Endodermal cell (in vitro differentiated cells): ENCODE data around the gene DNAH2. TPM values are rescaled to one million over a fixed set of nuclear protein-coding genes. Genes with fewer than 3 reads are reported as not detected.

ENCODE experiments used
- DNase-seq: peaks from one replicate; pipeline ENCODE4 v3.0.0-alpha.2; 2017
- H3K27ac ChIP-seq: 2 replicates; pipeline ENCODE4 v1.5.1; 2013; ENCODE audit warnings: mild to moderate bottlenecking, low read depth, low read length, moderate library complexity
- H3K27me3 ChIP-seq: 2 replicates; pipeline ENCODE4 v1.6.1; 2013; ENCODE audit warnings: mild to moderate bottlenecking, low read length, moderate library complexity; ENCODE audit not compliant: insufficient read depth, control insufficient read depth, poor library complexity, severe bottlenecking
- H3K36me3 ChIP-seq: 2 replicates; pipeline ENCODE4 v1.7.0; 2013; ENCODE audit warnings: mild to moderate bottlenecking, low read length, moderate library complexity; ENCODE audit not compliant: control insufficient read depth, insufficient read depth
- H3K4me1 ChIP-seq: one replicate; pipeline ENCODE4 v1.7.0; 2013; ENCODE audit warnings: low read length; ENCODE audit not compliant: control insufficient read depth, insufficient read depth
- H3K4me3 ChIP-seq: 2 replicates; pipeline ENCODE4 v1.5.1; 2013; ENCODE audit warnings: mild to moderate bottlenecking, low read length, moderate library complexity
- H3K9ac ChIP-seq: 2 replicates; pipeline ENCODE4 v1.6.1; 2013; ENCODE audit warnings: mild to moderate bottlenecking, low read length, moderate library complexity; ENCODE audit not compliant: poor library complexity, severe bottlenecking; ENCODE audit errors: extremely low read depth
- H3K9me3 ChIP-seq: 2 replicates; pipeline ENCODE4 v1.6.1; 2013; ENCODE audit warnings: mild to moderate bottlenecking, low read length, moderate library complexity; ENCODE audit not compliant: control insufficient read depth
- H3K27ac Mint-ChIP-seq: 2 replicates; pipeline ENCODE4 v1.8.0; 2020; ENCODE audit warnings: mixed read lengths
- H3K27me3 Mint-ChIP-seq: 2 replicates; pipeline ENCODE4 v1.8.0; 2021; ENCODE audit warnings: mild to moderate bottlenecking, mixed read lengths; ENCODE audit not compliant: insufficient read depth
- H3K36me3 Mint-ChIP-seq: 2 replicates; pipeline ENCODE4 v1.8.0; 2020; ENCODE audit warnings: low read depth, mixed read lengths
- H3K4me1 Mint-ChIP-seq: 2 replicates; pipeline ENCODE4 v1.8.0; 2020; ENCODE audit warnings: mixed read lengths
- H3K4me3 Mint-ChIP-seq: 2 replicates; pipeline ENCODE4 v1.8.0; 2020; ENCODE audit warnings: mild to moderate bottlenecking, moderate library complexity, mixed read lengths
- H3K9me3 Mint-ChIP-seq: 2 replicates; pipeline ENCODE4 v1.8.0; 2020; ENCODE audit warnings: mild to moderate bottlenecking, mixed read lengths
- WGBS, 2 experiments: methylation state at CpG; one replicate each; pipeline versions ENCODE4 v1.1.5 to v1.1.7; 2013; ENCODE audit warnings: missing lambda C conversion rate in 2 of 2, mixed read lengths in 1 of 2; ENCODE audit not compliant: insufficient coverage in 1 of 2, insufficient read length in 1 of 2; 5-methylcytosine and 5-hydroxymethylcytosine counted together
- total RNA-seq, 2 donors: library from RNA; stranded (reverse); fragmentation: NEBNext Ultra II Directional in 1 of 2; extraction: Animal tissue kit (Norgen Biotek cat#: 25700) in 1 of 2; gene quantifications; 2 replicates in 1 of 2; 3 replicates in 1 of 2; pipeline ENCODE4 v1.2.1, GENCODE V29; 2021
- TF ChIP-seq, protein P1 (sequence below): fragments of 200-600 bp; sonication (generic); conservative IDR thresholded peaks from 2 replicates; pipeline ENCODE4 v1.5.0; 2021; ENCODE audit warnings: antibody characterized with exemption, mild to moderate bottlenecking

Gene DNAH2
- total RNA-seq, 2 donors from 2014 or later: 0.42 to 0.69 TPM

DNA sequence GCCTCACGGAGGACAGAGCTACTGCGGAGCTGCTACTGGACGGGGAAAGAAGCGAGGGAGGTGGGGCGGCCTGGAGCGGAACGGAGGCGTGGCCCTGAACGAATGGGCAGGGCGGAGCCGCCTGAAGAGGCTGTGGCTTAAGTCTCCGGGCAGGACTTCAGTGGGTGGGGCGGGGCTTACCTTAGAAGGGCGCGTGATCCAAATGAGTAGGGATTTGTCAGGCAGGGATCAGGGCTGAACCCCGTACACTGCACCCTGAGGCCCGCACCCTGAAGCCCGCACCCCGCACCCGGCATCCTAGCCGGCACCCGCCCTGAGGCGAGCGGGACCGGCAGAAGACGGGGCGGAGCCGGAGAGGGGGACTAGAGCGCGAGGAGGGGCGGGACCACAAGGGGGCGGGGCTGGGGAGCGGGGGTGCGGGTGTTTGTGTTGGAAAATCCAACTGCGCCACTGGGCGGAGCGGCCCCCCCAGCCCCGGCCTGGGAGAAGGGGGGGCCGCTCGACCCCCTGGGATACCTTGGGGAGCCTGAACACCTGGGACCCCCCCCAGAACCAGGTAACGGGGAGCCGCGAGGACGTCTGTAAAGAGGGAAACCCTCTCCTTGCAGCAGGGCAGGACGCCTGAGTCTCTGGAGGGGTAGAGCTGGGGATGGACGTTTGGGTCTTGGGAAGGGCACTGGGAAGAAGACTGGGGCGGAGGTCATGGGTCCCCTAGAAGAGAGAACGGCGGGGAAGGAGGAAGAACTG is 116.4 kb downstream of the DNAH2 start, which contains the start of gene KDM6B:
Gene KDM6B (plus strand): TSS at position 423 of the 747 bp plus-strand sequence. CDS start 11,338 bp downstream, outside the sequence.
- WGBS, 2 experiments: 1 to 4% methylated on average over 11 to 49 of the region's 49 CpGs
- Histone ChIP-seq H3K27ac (peak within 1 kb of the TSS; percentile 97), H3K36me3 (no peaks in the 10 kb centered on the region), H3K27me3 (peaks cover 31% of the 10 kb centered on the region), H3K9me3 (no peaks in the 10 kb centered on the region), H3K4me1 (peaks cover 4% of the 10 kb centered on the region), H3K9ac (peak within 1 kb of the TSS; percentile 97), H3K4me3 (peak within 1 kb of the TSS; percentile 85)
- TF ChIP-seq, protein P1, sequence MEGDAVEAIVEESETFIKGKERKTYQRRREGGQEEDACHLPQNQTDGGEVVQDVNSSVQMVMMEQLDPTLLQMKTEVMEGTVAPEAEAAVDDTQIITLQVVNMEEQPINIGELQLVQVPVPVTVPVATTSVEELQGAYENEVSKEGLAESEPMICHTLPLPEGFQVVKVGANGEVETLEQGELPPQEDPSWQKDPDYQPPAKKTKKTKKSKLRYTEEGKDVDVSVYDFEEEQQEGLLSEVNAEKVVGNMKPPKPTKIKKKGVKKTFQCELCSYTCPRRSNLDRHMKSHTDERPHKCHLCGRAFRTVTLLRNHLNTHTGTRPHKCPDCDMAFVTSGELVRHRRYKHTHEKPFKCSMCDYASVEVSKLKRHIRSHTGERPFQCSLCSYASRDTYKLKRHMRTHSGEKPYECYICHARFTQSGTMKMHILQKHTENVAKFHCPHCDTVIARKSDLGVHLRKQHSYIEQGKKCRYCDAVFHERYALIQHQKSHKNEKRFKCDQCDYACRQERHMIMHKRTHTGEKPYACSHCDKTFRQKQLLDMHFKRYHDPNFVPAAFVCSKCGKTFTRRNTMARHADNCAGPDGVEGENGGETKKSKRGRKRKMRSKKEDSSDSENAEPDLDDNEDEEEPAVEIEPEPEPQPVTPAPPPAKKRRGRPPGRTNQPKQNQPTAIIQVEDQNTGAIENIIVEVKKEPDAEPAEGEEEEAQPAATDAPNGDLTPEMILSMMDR: no peak
- peak within 1 kb of the TSS; percentile 93 for H3K4me3 Mint-ChIP-seq
- peaks cover 48% of the 10 kb centered on the region for H3K27me3 Mint-ChIP-seq
- DNase-seq: peak; percentile 98
- no peaks in the 10 kb centered on the region for H3K36me3 Mint-ChIP-seq
- H3K27ac Mint-ChIP-seq: peak within 1 kb of the TSS; percentile 99
- H3K9me3 Mint-ChIP-seq: no peaks in the 10 kb centered on the region
- peaks cover 24% of the 10 kb centered on the region for H3K4me1 Mint-ChIP-seq

DNA sequence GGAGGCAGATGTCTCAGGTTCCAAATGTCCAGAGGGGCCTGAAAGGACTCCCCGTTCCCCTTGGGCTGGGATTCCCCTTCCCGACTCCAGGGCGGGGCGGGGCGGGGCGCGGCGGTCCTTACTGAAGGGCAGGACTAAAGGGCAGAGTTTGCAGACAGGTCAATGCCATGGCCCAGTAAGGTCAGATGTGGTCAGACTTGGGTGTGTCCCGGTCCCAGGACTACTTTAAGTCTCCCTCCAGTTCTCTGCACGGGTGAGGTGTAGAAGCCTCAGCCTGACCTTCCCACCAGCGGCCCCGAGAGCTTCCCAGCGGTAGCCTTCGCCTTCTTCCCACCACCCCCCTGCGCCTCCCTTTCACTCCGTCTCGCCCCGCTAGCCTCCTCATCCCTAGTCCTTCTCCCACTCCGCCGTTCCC is 117.0 kb downstream of the DNAH2 start:
- no peaks in the 10 kb centered on the region for H3K9me3 Mint-ChIP-seq
- Histone ChIP-seq H3K27me3 (peaks cover 31% of the 10 kb centered on the region), H3K9ac (peak overlapping the region; percentile 97), H3K4me3 (peak overlapping the region; percentile 85), H3K36me3 (no peaks in the 10 kb centered on the region), H3K27ac (peak overlapping the region; percentile 97), H3K4me1 (peaks cover 5% of the 10 kb centered on the region), H3K9me3 (no peaks in the 10 kb centered on the region)
- H3K27me3 Mint-ChIP-seq: peaks cover 42% of the 10 kb centered on the region
- WGBS, 2 experiments: 0 to 1% methylated on average over 4 to 20 of the region's 20 CpGs
- TF ChIP-seq, protein P1: no peak
- peak overlapping the region; percentile 99 for H3K27ac Mint-ChIP-seq
- H3K36me3 Mint-ChIP-seq: no peaks in the 10 kb centered on the region
- peak overlapping the region; percentile 93 for H3K4me3 Mint-ChIP-seq
- DNase-seq: no peak
- peaks cover 30% of the 10 kb centered on the region for H3K4me1 Mint-ChIP-seq

DNA sequence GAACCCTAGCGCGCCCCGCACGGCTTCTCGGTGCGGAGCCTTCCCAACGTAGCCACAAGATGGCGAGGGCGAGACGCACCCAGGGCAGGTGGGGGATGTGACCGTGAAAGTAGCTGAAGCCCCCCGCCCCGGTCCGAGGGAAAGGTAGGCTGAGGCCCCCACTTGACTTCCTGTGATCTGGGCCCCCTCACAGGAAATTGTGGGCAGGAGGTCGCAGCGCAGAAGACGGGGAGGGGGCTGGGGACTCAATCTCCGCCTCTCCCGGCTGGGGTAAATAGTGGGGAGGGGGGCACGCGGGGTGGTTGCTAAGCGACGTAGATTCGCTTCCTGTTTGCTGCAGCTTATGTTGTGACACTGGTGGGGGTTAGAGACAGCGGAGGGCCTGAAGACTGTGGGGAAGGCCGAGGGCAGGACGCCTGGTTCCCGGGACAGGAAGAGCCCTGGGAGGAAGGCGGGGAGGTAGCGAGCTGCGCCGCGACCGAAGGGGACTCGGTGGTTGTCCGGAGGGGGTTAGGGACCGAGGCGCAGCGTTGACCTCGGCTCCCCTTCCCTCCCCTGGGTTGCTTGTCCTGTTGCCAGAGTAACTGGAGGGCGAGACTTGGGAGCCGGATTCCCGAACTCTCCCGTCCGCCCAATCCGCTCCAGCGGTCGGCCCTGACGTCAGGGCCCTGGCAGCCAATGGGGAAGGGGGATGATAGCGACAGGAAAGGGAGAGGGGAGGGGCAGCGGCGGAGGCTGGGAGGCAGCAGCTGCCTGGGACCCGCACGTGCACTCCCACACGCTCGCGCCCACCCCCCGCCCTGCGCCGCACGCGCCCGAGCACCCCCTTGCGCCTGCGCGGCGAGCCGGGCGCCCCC is 117.6 kb downstream of the DNAH2 start:
- TF ChIP-seq, protein P1: peak; percentile 84
- DNase-seq: peak; percentile 100
- peak overlapping the region; percentile 92 for H3K4me3 ChIP-seq
- Mint-ChIP-seq H3K4me1 (peaks cover 33% of the 10 kb centered on the region), H3K4me3 (peak overlapping the region; percentile 93), H3K9me3 (no peaks in the 10 kb centered on the region), H3K36me3 (peaks cover 4% of the 10 kb centered on the region), H3K27me3 (peaks cover 36% of the 10 kb centered on the region), H3K27ac (peak overlapping the region; percentile 99)
- H3K27ac ChIP-seq: peak overlapping the region; percentile 97
- H3K9me3 ChIP-seq: no peaks in the 10 kb centered on the region
- peak overlapping the region; percentile 97 for H3K9ac ChIP-seq
- H3K36me3 ChIP-seq: no peaks in the 10 kb centered on the region
- H3K4me1 ChIP-seq: peaks cover 5% of the 10 kb centered on the region
- 0% methylated on average over 29 to 69 of the region's 69 CpGs for WGBS, 2 experiments
- H3K27me3 ChIP-seq: peaks cover 31% of the 10 kb centered on the region
